ENCODE data around the gene SETBP1.

GRCh38 chr18:44944461-44944860, 263.8 kb downstream of the SETBP1 start:
- TF ChIP-seq CTCF (IDR thresholded peaks at IDR 0.05): no peak
- no peak for TF ChIP-seq POLR2A (IDR thresholded peaks at IDR 0.05)
